ENCODE data around the gene CTDNEP1.

Gene CTDNEP1

DNA sequence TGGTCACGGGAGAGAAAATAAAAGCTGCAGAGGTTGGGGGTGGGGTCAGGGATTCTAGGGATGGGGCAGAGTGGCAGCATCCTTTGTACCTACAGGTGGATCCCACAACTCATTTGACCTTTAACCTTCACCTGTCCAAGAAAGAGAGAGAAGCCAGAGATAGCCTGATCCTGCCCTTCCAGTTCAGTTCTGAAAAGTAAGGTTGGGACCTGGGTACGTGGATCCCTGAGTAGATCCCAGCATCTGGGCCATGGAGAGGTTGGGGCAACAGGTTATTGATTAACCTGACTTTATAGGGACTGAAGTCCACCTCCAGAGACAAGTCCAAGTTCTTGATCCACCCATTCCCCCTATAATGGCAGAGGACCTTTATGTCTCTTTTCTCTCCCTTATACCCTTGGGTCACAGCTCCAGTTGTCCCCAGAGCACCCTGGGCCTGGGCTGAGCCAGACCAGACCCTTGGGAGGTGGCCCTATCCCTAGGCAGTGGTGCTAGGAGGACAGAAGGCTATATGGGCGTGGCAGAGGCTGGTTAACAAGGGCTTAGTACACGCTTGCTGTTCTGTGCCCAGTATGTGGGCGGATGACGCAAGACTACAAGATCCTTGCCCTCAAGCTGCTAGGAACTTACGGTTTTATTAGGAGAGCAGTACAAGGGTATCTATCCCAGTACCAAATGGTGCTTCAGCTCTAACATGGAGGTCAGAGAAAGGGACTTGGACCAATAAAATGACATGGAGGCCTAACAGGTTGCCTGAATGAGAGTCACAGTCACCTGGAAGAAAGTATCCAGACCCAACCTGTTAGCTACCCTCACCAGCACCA is 7.4 kb upstream of the CTDNEP1 start:
- no peak for DNase-seq (ENCODE audit: extremely low spot score)
- POLR2A ChIA-PET = no interaction called here
- TF ChIP-seq FOXA1 (IDR thresholded peaks at IDR 0.05) = no peak
- TF ChIP-seq HDGF (IDR thresholded peaks at IDR 0.05; ENCODE audit: borderline replicate concordance) = no peak
- TF ChIP-seq, protein P1, sequence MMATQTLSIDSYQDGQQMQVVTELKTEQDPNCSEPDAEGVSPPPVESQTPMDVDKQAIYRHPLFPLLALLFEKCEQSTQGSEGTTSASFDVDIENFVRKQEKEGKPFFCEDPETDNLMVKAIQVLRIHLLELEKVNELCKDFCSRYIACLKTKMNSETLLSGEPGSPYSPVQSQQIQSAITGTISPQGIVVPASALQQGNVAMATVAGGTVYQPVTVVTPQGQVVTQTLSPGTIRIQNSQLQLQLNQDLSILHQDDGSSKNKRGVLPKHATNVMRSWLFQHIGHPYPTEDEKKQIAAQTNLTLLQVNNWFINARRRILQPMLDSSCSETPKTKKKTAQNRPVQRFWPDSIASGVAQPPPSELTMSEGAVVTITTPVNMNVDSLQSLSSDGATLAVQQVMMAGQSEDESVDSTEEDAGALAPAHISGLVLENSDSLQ (IDR thresholded peaks at IDR 0.05) = no peak
- no peak for TF ChIP-seq CTBP1 (IDR thresholded peaks at IDR 0.05; ENCODE audit: borderline replicate concordance)
- TF ChIP-seq NFRKB (IDR thresholded peaks at IDR 0.05) = no peak
- TF ChIP-seq BHLHE40 (IDR thresholded peaks at IDR 0.05; ENCODE audit: borderline replicate concordance) = no peak
- no peak for TF ChIP-seq ELF4 (IDR thresholded peaks at IDR 0.05)
- TF ChIP-seq ARNT (IDR thresholded peaks at IDR 0.05) = no peak
- TF ChIP-seq SP1 (IDR thresholded peaks at IDR 0.05) = no peak
- no peak for TF ChIP-seq LEF1 (IDR thresholded peaks at IDR 0.05; ENCODE audit: borderline replicate concordance)
- TF ChIP-seq FOXK2 (IDR thresholded peaks at IDR 0.05) = no peak
- no peak for TF ChIP-seq FOXM1 (IDR thresholded peaks at IDR 0.05; ENCODE audit: borderline replicate concordance)
- TF ChIP-seq ZNF384 (IDR thresholded peaks at IDR 0.05) = no peak
- TF ChIP-seq TARDBP (IDR thresholded peaks at IDR 0.05) = no peak
- no peak for TF ChIP-seq L3MBTL2 (conservative IDR thresholded peaks at IDR 0.05)
- CTCF ChIA-PET = no interaction called here

DNA sequence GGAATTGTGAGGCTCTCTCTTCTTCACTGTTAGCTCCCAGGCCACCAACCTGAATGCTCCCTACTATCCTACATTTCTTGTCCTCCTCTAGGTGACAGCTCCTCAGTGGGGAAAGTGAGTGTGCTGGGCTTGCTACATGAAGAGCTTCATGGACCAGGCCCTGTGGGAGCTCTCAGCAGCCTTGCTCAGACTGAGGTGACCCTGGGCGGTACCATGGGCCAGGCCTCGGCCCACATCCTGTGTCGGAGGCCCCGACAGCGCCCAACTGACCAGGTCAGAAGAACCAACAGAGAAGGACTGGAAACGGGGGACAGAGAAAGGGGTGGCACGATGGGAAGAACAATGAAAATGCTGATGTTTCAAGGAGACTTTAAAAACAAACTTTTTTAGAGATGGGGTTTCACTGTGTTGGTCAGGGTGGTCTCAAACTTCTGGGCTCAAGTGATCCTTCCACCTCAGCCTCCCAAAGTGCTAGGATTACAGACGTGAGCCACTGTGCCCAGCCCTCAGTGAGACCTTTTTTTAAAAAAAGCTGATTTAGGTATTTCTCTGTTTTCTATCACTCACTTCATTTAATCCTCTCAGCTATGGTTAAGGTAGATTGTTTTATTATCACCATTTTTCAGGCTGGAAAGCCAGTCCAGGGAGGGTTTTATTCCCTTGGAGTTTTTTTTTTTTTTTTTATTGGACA is 5.4 kb upstream of the CTDNEP1 start:
- ChIA-PET POLR2A (interaction anchor here (0.7 to 1.4 kb wide), 4 partner anchors 15 to 73 kb away, joined by 3 to 4 read pairs (median 3); no protein-coding TSS in a partner anchor), CTCF (no interaction called here)
- no peak for DNase-seq (ENCODE audit: extremely low spot score)
- no peak for TF ChIP-seq L3MBTL2 (conservative IDR thresholded peaks at IDR 0.05)

DNA sequence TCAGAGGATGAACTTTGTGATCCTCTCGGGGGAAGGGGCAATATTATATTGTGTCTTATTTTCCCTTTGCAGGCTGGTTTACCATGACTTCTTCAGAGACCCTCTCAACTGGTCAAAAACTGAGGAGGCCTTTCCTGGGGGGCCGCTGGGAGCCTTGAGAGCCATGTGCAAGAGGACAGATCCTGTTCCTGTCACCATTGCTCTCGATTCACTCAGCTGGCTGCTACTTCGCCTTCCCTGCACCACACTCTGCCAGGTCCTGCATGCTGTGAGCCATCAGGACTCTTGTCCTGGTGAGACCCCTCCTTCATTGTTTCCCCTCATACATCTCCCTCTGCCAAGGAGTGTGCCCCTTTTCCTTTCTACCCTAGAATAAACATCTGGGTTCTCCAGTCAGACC is 3.0 kb upstream of the CTDNEP1 start:
- ChIA-PET CTCF (no interaction called here), POLR2A (no interaction called here)
- DNase-seq (ENCODE audit: extremely low spot score) = no peak
- TF ChIP-seq ZNF384 (IDR thresholded peaks at IDR 0.05) (no peak), L3MBTL2 (conservative IDR thresholded peaks at IDR 0.05) (no peak), CTBP1 (IDR thresholded peaks at IDR 0.05; ENCODE audit: borderline replicate concordance) (no peak), TARDBP (IDR thresholded peaks at IDR 0.05) (no peak), ARNT (IDR thresholded peaks at IDR 0.05) (no peak), LEF1 (IDR thresholded peaks at IDR 0.05; ENCODE audit: borderline replicate concordance) (no peak), SUZ12 (IDR thresholded peaks at IDR 0.05) (no peak), FOXA1 (IDR thresholded peaks at IDR 0.05) (no peak), FOXM1 (IDR thresholded peaks at IDR 0.05; ENCODE audit: borderline replicate concordance) (no peak), ELF4 (IDR thresholded peaks at IDR 0.05) (no peak), FOXK2 (IDR thresholded peaks at IDR 0.05) (no peak), BHLHE40 (IDR thresholded peaks at IDR 0.05; ENCODE audit: borderline replicate concordance) (no peak), HDGF (IDR thresholded peaks at IDR 0.05; ENCODE audit: borderline replicate concordance) (no peak), NFRKB (IDR thresholded peaks at IDR 0.05) (no peak), SP1 (IDR thresholded peaks at IDR 0.05) (no peak)
- TF ChIP-seq, protein P1 (IDR thresholded peaks at IDR 0.05) = no peak

DNA sequence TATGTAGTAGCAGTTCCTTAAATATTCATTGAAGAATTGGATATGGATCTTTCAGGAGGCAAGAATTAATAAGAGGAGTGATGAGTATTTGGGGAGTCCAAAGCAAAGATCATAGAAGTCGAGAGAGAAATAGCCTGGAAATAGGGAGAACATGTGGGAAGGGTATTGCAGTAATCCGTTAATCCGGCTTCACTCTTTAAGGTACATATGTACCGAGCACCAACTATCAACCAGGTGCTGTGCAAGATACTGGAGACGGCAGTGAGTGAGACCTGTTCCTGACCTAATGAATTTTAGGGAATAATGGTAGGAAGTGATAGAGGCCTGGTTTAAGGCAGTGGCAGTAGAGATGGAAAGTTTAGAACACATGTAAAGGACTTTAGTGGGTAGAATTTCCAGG is 1.5 kb upstream of the CTDNEP1 start:
- TF ChIP-seq, protein P1 (IDR thresholded peaks at IDR 0.05) = no peak
- TF ChIP-seq SP1 (IDR thresholded peaks at IDR 0.05) (no peak), BHLHE40 (IDR thresholded peaks at IDR 0.05; ENCODE audit: borderline replicate concordance) (no peak), L3MBTL2 (conservative IDR thresholded peaks at IDR 0.05) (no peak), NFRKB (IDR thresholded peaks at IDR 0.05) (no peak), ARNT (IDR thresholded peaks at IDR 0.05) (no peak), FOXK2 (IDR thresholded peaks at IDR 0.05) (no peak), LEF1 (IDR thresholded peaks at IDR 0.05; ENCODE audit: borderline replicate concordance) (no peak), FOXM1 (IDR thresholded peaks at IDR 0.05; ENCODE audit: borderline replicate concordance) (no peak), FOXA1 (IDR thresholded peaks at IDR 0.05) (no peak), HDGF (IDR thresholded peaks at IDR 0.05; ENCODE audit: borderline replicate concordance) (no peak), SUZ12 (IDR thresholded peaks at IDR 0.05) (no peak), ELF4 (IDR thresholded peaks at IDR 0.05) (no peak), ZNF384 (IDR thresholded peaks at IDR 0.05) (no peak), TARDBP (IDR thresholded peaks at IDR 0.05) (no peak), CTBP1 (IDR thresholded peaks at IDR 0.05; ENCODE audit: borderline replicate concordance) (no peak)
- DNase-seq (ENCODE audit: extremely low spot score) = no peak
- ChIA-PET CTCF (no interaction called here), POLR2A (no interaction called here)

DNA sequence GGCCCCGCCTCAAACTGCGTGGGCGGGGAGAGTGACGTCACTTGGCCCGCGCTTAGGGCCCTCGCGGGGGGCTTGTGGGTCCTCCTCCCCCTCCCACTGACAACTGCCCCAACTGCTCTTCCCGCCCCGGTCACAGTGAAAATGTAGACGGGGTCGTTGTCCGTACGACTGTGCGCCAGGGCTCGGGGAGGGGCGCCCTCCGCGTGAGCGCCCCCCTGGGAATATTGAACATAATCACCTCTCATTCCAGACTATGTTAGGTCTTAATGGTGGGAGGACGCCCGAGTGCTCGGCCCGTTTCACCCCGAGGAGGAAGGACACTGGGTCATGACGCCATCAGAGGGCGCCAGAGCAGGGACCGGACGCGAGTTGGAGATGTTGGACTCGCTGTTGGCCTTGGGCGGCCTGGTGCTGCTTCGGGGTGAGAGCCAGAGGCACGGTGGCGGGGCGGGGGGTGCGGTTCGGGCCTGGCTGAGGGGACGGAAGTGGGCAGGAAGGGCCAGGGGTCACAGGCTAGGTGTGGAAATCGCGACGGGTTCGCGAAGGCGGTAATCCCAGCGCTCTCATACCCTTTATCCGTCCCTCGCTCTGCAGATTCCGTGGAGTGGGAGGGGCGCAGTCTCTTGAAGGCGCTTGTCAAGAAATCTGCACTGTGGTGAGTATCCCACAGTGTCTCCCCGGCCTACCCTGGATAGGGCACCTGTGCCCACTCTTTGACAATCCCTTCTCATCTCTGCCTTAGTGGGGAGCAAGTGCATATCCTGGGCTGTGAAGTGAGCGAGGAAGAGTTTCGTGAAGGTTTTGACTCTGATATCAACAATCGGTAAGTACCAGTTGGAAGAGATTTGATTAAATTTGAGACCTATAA is 876 bp upstream of the CTDNEP1 start, which contains the start of gene ELP5:
Gene ELP5 (plus strand): TSS at position 40 of the 868 bp plus-strand sequence. CDS start 336 bp downstream, at position 376.
- ChIA-PET CTCF (no interaction called here), POLR2A (interaction anchor here (1.0 to 4.3 kb wide), 3 partner anchors 12 to 38 kb away, joined by 3 to 52 read pairs (median 3); partner anchors contain the start of genes GABARAP and PHF23)
- DNase-seq (ENCODE audit: extremely low spot score) = peak; percentile 90
- TF ChIP-seq NFRKB (IDR thresholded peaks at IDR 0.05) (no peak), FOXK2 (IDR thresholded peaks at IDR 0.05) (no peak), BHLHE40 (IDR thresholded peaks at IDR 0.05; ENCODE audit: borderline replicate concordance) (no peak), L3MBTL2 (conservative IDR thresholded peaks at IDR 0.05) (0 out of 2 replicates have a peak, but pooled peaks have one; percentile 20)

All from HEK293T (cell line).